ENCODE results near the gene GMPPA. TPM values are rescaled to one million over a fixed set of nuclear protein-coding genes. Genes with fewer than 3 reads are reported as not detected.

GMPPA gene
- polyA plus RNA-seq, 4 donors, result 32.8 to 41.9 (median 37.8) TPM

DNA sequence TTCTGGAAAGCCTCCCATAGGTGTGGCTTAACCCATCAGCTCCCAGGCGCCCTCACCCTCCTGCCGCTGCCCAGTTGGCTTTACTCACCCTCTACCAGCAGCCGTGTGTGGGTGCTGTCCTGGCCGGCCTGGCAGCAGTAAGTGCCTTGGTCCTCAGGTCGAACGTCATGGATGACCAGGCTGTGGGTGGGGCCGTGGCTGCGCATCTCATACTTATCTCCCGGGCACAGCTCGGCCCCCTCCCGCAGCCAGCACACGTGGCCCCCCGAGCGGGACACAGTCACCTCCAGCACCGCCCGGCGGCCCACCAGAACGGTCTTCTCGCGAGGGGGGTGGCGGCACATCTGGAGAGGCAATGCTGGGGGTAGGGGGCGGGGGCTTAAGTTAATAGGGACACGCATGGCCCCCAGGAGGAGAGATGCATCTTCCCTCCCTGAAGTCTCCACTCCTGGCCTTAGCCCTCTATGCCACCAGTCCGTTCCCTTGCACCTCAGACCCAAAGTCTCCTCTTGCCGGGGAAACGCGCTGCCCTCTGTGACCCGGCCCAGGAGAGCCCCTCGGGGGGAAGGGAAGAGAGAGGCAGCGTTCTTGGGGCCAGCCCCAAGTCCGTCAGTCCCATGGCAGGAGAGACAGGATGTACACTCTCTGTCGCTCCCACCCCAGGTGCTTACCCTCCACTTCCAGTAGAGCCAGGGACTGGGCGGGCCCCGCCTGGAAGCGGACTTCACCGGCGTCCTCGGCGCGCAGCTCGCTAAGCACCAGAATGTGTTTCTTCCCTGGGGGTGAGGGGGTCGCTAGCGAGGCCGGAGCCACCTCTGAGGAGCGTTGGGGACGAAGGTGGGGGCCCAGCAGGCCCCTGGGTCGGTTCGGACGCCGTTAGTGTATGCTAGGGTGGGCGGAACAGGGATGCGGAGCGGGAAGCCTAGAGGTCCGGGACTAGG is 53.0 kb downstream of the GMPPA start:
- no peak for DNase-seq (ENCODE audit: low read depth in 4 of 4, low spot score in 2 of 4)

DNA sequence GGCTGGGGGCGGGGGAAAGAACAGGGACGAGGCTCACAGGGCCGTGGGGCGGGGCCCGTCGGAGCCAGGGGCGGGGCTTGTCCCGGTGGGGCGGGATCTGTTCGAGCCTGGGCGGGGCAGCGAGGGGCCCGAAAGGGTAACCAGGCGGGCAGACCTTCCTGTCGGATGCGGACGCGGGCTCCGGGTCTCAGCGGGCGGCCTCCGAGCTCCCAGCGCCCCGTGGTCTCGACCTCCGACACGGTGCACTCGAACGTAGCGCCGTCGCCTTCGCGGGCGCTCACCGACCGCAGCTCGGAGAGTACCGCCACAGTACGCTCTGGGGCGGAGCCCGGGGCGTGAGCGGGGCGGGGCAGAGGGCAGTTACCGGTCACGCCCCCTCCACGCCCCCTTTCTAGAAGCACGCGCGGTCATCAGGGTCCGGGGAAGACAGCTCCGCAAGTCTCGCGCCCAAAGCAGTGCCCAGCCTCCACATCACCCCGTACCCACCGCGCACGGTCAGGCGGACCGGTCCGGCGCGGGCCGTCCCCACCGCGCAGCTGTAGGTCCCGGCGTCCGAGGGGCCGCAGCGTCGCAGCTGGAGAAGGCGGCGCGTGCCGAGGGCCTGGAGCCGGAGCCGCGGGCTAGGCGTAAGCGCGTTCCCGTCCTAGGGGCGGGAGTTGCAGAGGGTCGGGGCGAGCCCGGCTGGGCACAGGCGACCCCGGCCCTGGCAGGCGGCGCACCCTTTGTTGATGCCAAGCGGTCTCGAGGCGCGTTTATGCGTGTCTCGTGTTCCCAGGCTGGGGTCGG is 53.9 kb downstream of the GMPPA start:
- no peak for DNase-seq (ENCODE audit: low read depth in 4 of 4, low spot score in 2 of 4)

DNA sequence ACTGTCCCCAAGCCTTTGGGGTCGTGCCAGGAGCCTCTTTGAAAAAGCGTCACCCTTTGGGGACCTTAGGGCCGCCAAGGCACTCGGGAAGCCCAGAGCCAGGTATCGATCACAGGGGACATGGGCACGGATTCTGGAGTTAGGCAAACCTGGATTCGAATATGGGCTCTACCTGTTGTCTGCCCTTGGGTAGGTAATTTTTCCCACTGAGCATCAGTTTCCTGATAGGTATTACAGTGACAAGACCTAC is 54.4 kb downstream of the GMPPA start:
- no peak for DNase-seq (ENCODE audit: low read depth in 4 of 4, low spot score in 2 of 4)

- DNase-seq (ENCODE audit: low read depth in 4 of 4, low spot score in 2 of 4), result no peak
Measured at GRCh38 chr2:219553463-219553963, 54.8 kb downstream of the GMPPA start.

- no peak for DNase-seq (ENCODE audit: low read depth in 4 of 4, low spot score in 2 of 4)
Measured at GRCh38 chr2:219554350-219554749, 55.7 kb downstream of the GMPPA start.

GRCh38 chr2:219555956-219556355 is 57.3 kb downstream of the GMPPA start:
- DNase-seq (ENCODE audit: low read depth in 4 of 4, low spot score in 2 of 4), result no peak

- DNase-seq (ENCODE audit: low read depth in 4 of 4, low spot score in 2 of 4), result no peak
Measured at GRCh38 chr2:219556413-219556812, 57.7 kb downstream of the GMPPA start.

Other genes starting within 250 kb of the GMPPA start
- under 1 TPM; 0.49 to 0.94 (median 0.86) TPM for gene TUBA4B, start 245.6 kb upstream of the GMPPA start, polyA plus RNA-seq (ENCODE audit: insufficient read length in 4 of 4)
- 10 to 100 TPM; 31.7 to 39.1 (median 33.6) TPM for gene TUBA4A, start 245.0 kb upstream of the GMPPA start, polyA plus RNA-seq (ENCODE audit: insufficient read length in 4 of 4)
- 10 to 100 TPM; 68.5 to 91.1 (median 75.5) TPM for gene DNAJB2, start 219.5 kb upstream of the GMPPA start, polyA plus RNA-seq (ENCODE audit: insufficient read length in 4 of 4)
- gene PTPRN, start 189.5 kb upstream of the GMPPA start, polyA plus RNA-seq (ENCODE audit: insufficient read length in 4 of 4), result under 1 TPM; 0.16 to 0.57 (median 0.22) TPM
- not detected for gene RESP18, start 166.1 kb upstream of the GMPPA start, polyA plus RNA-seq (ENCODE audit: insufficient read length in 4 of 4)
- gene DNPEP, start 111.0 kb upstream of the GMPPA start, polyA plus RNA-seq (ENCODE audit: insufficient read length in 4 of 4), result 10 to 100 TPM; 54.3 to 73.8 (median 69.2) TPM
- 1 to 10 TPM; 7.4 to 9.3 (median 8.1) TPM for gene DES, start 80.5 kb upstream of the GMPPA start, polyA plus RNA-seq (ENCODE audit: insufficient read length in 4 of 4)
- 10 to 100 TPM; 10.7 to 18.1 (median 14.7) TPM for gene SPEG, start 64.0 kb upstream of the GMPPA start, polyA plus RNA-seq (ENCODE audit: insufficient read length in 4 of 4)
- under 1 TPM; 0.10 to 0.33 (median 0.17) TPM for gene ASIC4, start 15.6 kb downstream of the GMPPA start, polyA plus RNA-seq (ENCODE audit: insufficient read length in 4 of 4)
- 10 to 100 TPM; 27.8 to 51.8 (median 34.8) TPM for gene CHPF, start 44.9 kb downstream of the GMPPA start, polyA plus RNA-seq (ENCODE audit: insufficient read length in 4 of 4)
- 1 to 10 TPM; 2.7 to 5.0 (median 3.6) TPM for gene TMEM198, start 45.1 kb downstream of the GMPPA start, polyA plus RNA-seq (ENCODE audit: insufficient read length in 4 of 4)
- gene OBSL1, start 72.6 kb downstream of the GMPPA start, polyA plus RNA-seq (ENCODE audit: insufficient read length in 4 of 4), result 100 to 1,000 TPM; 127 to 208 (median 175) TPM
- 1 to 10 TPM in 2 of 4 donors, under 1 TPM in 2; 0.46 to 2.4 (median 1.3) TPM for gene INHA, start 73.4 kb downstream of the GMPPA start, polyA plus RNA-seq (ENCODE audit: insufficient read length in 4 of 4)
- gene STK11IP, start 99.0 kb downstream of the GMPPA start, polyA plus RNA-seq (ENCODE audit: insufficient read length in 4 of 4), result 10 to 100 TPM; 16.7 to 37.6 (median 28.7) TPM
- 10 to 100 TPM in 2 of 4 donors, 1 to 10 TPM in 2; 7.6 to 14.2 (median 10.8) TPM for gene SLC4A3, start 128.7 kb downstream of the GMPPA start, polyA plus RNA-seq (ENCODE audit: insufficient read length in 4 of 4)